ENCODE measurements around the gene VAMP2.
A peak's percentile ranks its signal among the peaks of the same experiment; 100 is the strongest.
"Not testable (repeated sequence)": the region's sequence is repeated elsewhere in the genome, so short reads cannot be mapped to it uniquely, and the experiment has no call there.

Gene VAMP2

GRCh38 chr17:8173056-8173870 is 10.5 kb upstream of the VAMP2 start:
- Histone ChIP-seq H3K9me3 (ENCODE audit: insufficient read depth, low read depth, low read length) (no peaks in the 10 kb centered on the region), H3K9me2 (replicated peaks; ENCODE audit: low read depth, low read length) (no peaks in the 10 kb centered on the region), H3F3A (ENCODE audit: low read depth) (peaks cover 11% of the 10 kb centered on the region), H3K36me3 (ENCODE audit: insufficient read depth, low read length) (no peaks in the 10 kb centered on the region), H3K9ac (ENCODE audit: low read depth, low read length, poor library complexity, severe bottlenecking) (peak overlapping the region; percentile 70), H3K4me2 (ENCODE audit: low read depth, low read length, poor library complexity, severe bottlenecking) (peak overlapping the region; percentile 90), H4K20me1 (ENCODE audit: insufficient read depth, low read length, poor library complexity, severe bottlenecking) (no peaks in the 10 kb centered on the region), H3K4me3 (ENCODE audit: low read length, poor library complexity, severe bottlenecking) (peak overlapping the region; percentile 74), H3K4me1 (ENCODE audit: insufficient read depth, low read length, poor library complexity, severe bottlenecking) (peaks cover 31% of the 10 kb centered on the region), H2AFZ (ENCODE audit: low read length) (peak overlapping the region; percentile 90; the same call in 1 of the 2 replicates), H3K79me2 (ENCODE audit: insufficient read depth, low read length) (peaks cover 6% of the 10 kb centered on the region; the same call in 1 of the 2 replicates), H3K27me3 (ENCODE audit: insufficient read depth, low read length, poor library complexity, severe bottlenecking) (no peaks in the 10 kb centered on the region)
- TF ChIP-seq, protein P1, sequence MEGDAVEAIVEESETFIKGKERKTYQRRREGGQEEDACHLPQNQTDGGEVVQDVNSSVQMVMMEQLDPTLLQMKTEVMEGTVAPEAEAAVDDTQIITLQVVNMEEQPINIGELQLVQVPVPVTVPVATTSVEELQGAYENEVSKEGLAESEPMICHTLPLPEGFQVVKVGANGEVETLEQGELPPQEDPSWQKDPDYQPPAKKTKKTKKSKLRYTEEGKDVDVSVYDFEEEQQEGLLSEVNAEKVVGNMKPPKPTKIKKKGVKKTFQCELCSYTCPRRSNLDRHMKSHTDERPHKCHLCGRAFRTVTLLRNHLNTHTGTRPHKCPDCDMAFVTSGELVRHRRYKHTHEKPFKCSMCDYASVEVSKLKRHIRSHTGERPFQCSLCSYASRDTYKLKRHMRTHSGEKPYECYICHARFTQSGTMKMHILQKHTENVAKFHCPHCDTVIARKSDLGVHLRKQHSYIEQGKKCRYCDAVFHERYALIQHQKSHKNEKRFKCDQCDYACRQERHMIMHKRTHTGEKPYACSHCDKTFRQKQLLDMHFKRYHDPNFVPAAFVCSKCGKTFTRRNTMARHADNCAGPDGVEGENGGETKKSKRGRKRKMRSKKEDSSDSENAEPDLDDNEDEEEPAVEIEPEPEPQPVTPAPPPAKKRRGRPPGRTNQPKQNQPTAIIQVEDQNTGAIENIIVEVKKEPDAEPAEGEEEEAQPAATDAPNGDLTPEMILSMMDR (conservative IDR thresholded peaks at IDR 0.05; ENCODE audit: low read length) = no peak
- no peak for TF ChIP-seq EZH2phosphoT487 (IDR thresholded peaks at IDR 0.05; ENCODE audit: borderline replicate concordance)

DNA sequence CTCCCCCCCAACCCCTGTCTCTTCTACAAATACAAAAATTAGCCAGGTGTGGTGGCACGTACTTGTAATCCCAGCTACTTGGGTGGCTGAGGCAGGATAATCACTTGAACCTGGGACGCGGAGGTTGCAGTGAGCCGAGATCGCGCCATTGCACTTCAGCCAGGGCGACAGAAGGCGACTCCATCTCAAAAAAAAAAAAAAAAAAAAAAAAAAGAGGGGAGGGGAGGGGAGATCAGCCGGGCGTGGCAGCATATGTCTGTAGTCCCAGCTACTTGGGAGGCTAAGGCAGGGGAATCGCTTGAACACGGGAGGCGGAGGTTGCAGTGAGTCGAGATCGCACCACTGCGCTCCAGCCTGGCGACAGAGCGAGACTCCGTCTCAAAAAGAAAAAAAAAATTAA is 7.4 kb upstream of the VAMP2 start:
- H3K9ac ChIP-seq (ENCODE audit: low read depth, low read length, poor library complexity, severe bottlenecking); H3K36me3 ChIP-seq (ENCODE audit: insufficient read depth, low read length); H3K27me3 ChIP-seq (ENCODE audit: insufficient read depth, low read length, poor library complexity, severe bottlenecking); H3K4me3 ChIP-seq (ENCODE audit: low read length, poor library complexity, severe bottlenecking); H3K4me2 ChIP-seq (ENCODE audit: low read depth, low read length, poor library complexity, severe bottlenecking); H3K9me2 ChIP-seq (replicated peaks; ENCODE audit: low read depth, low read length); H2AFZ ChIP-seq (ENCODE audit: low read length); H3K79me2 ChIP-seq (ENCODE audit: insufficient read depth, low read length); H4K20me1 ChIP-seq (ENCODE audit: insufficient read depth, low read length, poor library complexity, severe bottlenecking); H3K9me3 ChIP-seq (ENCODE audit: insufficient read depth, low read depth, low read length): not testable (repeated sequence)
- Histone ChIP-seq H3K4me1 (ENCODE audit: insufficient read depth, low read length, poor library complexity, severe bottlenecking) (peaks cover 15% of the 10 kb centered on the region), H3F3A (ENCODE audit: low read depth) (peaks cover 11% of the 10 kb centered on the region)

GRCh38 chr17:8167526-8167925 is 4.8 kb upstream of the VAMP2 start:
- Histone ChIP-seq H3K4me1 (ENCODE audit: insufficient read depth, low read length, poor library complexity, severe bottlenecking) (peaks cover 15% of the 10 kb centered on the region), H3K79me2 (ENCODE audit: insufficient read depth, low read length) (peaks cover 9% of the 10 kb centered on the region), H3K9ac (ENCODE audit: low read depth, low read length, poor library complexity, severe bottlenecking) (no peak overlapping the region), H3K27me3 (ENCODE audit: insufficient read depth, low read length, poor library complexity, severe bottlenecking) (peaks cover 1% of the 10 kb centered on the region), H2AFZ (ENCODE audit: low read length) (no peak overlapping the region), H3K9me2 (replicated peaks; ENCODE audit: low read depth, low read length) (no peaks in the 10 kb centered on the region), H3K36me3 (ENCODE audit: insufficient read depth, low read length) (no peaks in the 10 kb centered on the region), H3F3A (ENCODE audit: low read depth) (peaks cover 4% of the 10 kb centered on the region; the same call in 1 of the 2 replicates), H3K4me3 (ENCODE audit: low read length, poor library complexity, severe bottlenecking) (no peak overlapping the region), H4K20me1 (ENCODE audit: insufficient read depth, low read length, poor library complexity, severe bottlenecking) (peaks cover 2% of the 10 kb centered on the region), H3K4me2 (ENCODE audit: low read depth, low read length, poor library complexity, severe bottlenecking) (no peak overlapping the region), H3K9me3 (ENCODE audit: insufficient read depth, low read depth, low read length) (no peaks in the 10 kb centered on the region)
- no peak for TF ChIP-seq EZH2phosphoT487 (IDR thresholded peaks at IDR 0.05; ENCODE audit: borderline replicate concordance)
- TF ChIP-seq, protein P1 (conservative IDR thresholded peaks at IDR 0.05; ENCODE audit: low read length) = no peak

Data from Loucy (cell line).